Right kidney (tissue), 1 donor: Measurements from ENCODE around the gene FIGN.

Experiments used
- DNase-seq: peaks from one replicate; pipeline ENCODE4 v3.0.0-alpha.2; 2016

The FIGN gene

DNA sequence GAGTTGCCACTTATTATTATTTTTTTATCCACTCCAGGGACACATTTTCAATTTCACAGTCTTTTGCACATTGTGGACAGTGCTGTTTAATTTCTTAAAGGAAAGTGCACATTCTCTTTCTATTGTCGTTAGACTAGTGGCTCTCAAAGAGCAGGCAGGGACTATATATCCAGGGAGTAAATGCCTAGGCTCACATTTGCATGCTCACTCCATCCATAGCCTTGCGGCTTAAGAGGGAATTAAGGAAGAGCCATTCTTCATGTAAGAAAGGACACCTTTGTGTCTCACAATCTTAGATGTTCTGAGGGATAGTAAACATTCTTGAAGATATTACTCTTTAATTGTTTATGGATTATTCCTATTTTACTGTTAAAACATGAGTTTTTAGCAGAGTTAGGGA is 70.8 kb downstream of the FIGN start:
- no peak for DNase-seq

- DNase-seq, result no peak
Measured at GRCh38 chr2:163664610-163665009, 71.2 kb downstream of the FIGN start.

GRCh38 chr2:163662141-163662780 is 73.5 kb downstream of the FIGN start:
- no peak for DNase-seq

GRCh38 chr2:163659224-163659623 is 76.6 kb downstream of the FIGN start:
- DNase-seq, result no peak

DNA sequence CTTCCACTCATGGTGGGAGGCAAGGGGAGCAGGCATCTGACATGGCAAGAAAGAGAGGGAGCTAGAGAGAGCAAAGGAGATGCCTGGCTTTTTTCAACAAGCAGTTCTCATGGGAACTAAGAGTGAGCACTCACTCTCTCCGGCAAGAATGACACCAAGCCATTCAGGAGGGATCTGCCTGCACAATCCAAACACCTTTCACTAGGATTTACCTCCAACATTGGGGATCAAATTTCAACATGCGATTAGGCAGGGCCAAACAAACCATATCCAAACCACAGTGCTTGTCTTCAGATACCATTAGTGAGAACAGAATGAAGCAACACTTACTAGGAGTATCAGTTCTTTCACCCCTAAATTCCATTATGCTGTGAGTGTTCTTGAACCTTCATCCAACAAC is 77.3 kb downstream of the FIGN start:
- no peak for DNase-seq

- DNase-seq, result no peak
Measured at GRCh38 chr2:163657281-163657656, 78.5 kb downstream of the FIGN start.

DNA sequence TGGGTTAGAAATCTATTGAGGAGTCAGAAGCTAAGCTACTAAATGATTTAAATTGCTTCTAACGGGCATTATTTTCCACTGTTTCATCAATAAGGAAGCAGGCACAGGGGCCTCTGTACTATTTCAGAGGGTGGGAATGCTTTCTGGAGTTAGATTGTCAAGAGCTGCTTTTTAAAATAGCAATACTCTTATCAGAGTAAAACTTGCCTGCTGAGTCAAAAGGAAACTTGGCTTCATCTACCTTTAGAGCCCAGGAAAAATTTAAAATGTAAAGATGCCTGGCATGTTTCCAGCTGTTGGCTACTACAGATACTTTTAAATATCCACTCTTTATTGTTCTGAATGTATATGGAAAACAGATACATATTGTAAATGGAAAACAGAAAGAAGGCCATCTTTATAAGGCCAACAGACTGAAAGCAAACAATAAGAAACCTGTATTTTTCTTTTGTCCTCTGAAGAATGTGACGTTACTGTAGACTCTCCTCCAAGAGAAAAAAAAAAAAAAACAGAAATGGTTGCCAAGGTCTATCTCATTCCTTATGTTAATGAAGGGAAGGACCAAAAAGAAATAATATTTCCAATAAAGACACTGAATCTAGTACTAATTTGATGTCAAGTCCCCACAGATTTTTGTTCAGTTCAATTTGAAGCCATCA is 79.1 kb downstream of the FIGN start:
- DNase-seq, result no peak

DNA sequence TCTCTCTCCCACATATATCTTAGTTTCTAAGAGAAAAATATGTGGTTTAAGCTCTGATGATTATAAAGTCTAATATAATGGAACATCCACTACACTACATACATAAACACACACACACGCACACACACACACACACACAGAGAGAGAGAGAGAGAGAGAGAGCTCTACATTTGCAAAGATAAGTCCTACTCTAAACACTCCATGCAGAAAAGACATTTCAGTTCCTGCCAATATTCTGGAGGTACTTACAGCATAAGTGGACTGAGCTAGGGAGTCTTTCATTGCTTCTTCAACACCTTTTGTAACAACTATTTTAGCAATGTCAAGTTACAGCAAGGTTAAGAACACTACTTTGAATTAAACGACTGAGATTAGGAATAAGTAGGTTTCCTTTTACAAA is 80.1 kb downstream of the FIGN start:
- no peak for DNase-seq

- DNase-seq, result no peak
Measured at GRCh38 chr2:163652751-163653150, 83.1 kb downstream of the FIGN start.

- no peak for DNase-seq
Measured at GRCh38 chr2:163649080-163649479, 86.7 kb downstream of the FIGN start.

DNA sequence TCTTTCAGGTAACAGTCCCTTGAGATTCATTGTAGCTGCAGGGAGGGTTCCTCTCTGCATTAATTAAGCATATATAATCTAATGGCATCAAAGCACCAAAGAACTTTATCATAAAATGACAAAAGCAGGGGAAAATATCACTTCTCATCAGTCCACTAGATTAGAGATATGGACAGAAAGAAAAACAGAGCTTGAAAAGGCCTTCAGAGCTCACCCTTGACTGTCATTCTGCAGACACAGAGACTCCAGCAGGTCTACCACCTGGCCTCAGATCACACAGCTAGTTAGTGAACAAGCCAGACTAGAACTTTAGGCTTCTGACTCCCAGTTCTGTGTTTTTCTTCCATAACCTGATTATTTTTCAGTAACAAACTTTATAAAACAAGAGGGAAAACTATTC is 88.5 kb downstream of the FIGN start:
- no peak for DNase-seq

GRCh38 chr2:163646687-163647086 is 89.1 kb downstream of the FIGN start:
- DNase-seq, result no peak

DNA sequence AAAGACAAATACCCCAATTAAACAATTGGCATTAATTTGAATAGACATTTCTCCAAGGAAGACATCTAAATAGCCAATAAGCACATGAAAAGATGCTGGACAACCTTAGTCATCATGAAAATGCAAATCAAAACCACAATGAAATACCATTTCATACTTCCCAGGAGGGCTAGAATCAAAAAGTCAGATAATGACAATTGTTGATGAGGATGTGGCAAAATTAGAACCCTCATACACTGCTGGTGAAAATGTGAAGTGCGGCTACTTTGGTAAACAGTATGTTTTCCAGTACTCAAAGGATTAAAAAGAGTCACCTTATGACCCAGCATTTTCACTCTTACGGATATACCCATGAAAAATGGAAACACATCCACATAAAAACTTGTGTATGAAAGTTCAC is 91.6 kb downstream of the FIGN start:
- no peak for DNase-seq

- DNase-seq, result no peak
Measured at GRCh38 chr2:163641986-163642385, 93.8 kb downstream of the FIGN start.

GRCh38 chr2:163640542-163641193 is 95.1 kb downstream of the FIGN start:
- no peak for DNase-seq

GRCh38 chr2:163637871-163638270 is 97.9 kb downstream of the FIGN start:
- no peak for DNase-seq

DNA sequence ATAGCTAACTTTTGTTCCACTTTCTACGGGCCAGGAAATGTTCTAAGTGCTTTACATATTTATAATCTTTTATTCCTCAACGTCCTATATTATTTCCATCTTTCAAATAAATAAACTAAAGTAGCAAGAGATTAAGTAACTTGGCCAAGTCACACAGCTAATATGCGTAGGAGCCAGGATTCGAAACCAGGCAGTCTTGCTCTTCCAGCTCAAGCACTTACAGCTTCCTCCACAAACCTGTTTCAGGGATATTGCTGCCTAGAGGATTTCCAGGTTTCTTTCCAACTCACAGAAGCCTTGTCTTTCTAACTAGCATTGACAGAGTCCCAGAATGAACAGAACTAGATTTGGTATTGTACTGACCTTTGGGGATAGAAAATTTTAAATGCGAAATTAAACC is 102.5 kb downstream of the FIGN start:
- no peak for DNase-seq

- no peak for DNase-seq
Measured at GRCh38 chr2:163630836-163631235, 105.0 kb downstream of the FIGN start.

- no peak for DNase-seq
Measured at GRCh38 chr2:163626639-163627109, 109.1 kb downstream of the FIGN start.

DNA sequence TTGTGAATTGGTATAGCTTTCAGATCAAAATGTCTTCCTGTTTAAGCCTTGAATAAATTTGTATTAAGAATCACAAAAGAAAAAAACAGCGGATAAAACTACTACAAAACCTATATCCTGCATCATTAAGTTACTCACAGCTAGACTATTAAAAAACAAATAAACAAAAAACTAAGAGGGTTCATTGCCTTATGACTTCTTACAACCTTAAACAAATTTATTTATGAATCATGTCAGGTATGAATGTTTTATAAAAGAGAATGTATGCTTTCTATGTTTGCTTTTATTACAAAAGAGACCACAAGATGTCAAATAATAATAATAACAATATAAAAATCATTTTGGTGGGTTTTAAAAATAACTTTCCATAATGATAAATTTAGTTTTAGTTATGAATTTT is 109.6 kb downstream of the FIGN start:
- DNase-seq, result no peak

GRCh38 chr2:163625632-163626031 is 110.2 kb downstream of the FIGN start:
- DNase-seq, result no peak

DNA sequence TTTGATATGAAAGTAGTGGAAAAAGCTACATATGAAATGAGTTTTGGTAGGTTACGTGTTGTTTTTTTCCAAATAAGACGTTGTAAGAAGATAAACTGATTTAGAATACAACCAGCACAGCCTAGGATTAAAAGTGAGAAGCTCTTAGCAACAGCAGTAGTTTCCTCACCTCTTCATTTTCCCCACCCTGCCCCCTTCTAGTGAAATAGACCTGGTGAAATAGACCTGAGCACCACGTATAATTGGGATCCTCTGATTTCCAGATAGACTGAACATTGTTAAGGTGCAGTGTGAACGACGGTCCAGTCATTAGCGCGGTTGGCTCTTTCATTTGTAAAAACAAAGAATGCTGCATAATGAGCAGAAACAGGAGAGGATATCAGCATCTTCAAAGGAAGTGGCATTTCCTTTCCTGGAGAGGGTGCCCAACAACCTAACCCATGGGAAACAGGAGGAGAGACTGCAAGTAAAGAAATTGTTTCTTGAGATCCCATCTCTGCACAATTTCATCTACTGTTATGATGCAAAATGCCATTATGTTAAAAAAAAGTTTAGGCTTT is 114.3 kb downstream of the FIGN start:
- no peak for DNase-seq

- no peak for DNase-seq
Measured at GRCh38 chr2:163617517-163617916, 118.3 kb downstream of the FIGN start.
